Measurements from ENCODE around the gene CABLES1. TPM values are rescaled to one million over a fixed set of nuclear protein-coding genes. Genes with fewer than 3 reads are reported as not detected.

CABLES1 gene
- total and polyA plus RNA-seq, 2 of the 8 experiments (the other 6 are each of a cell fraction or from before 2014, with no cell fraction given): 9.2 to 26.4 TPM

GRCh38 chr18:23088310-23088709, 47.0 kb upstream of the CABLES1 start:
- POLR2A ChIA-PET (ENCODE audit: partially characterized antibody): no interaction called here
- TF ChIP-seq TAF7 (optimal IDR thresholded peaks at IDR 0.05; ENCODE audit: borderline replicate concordance, low read depth, low read length) (no peak), TEAD4 (IDR thresholded peaks at IDR 0.05; ENCODE audit: low read depth, low read length) (no peak), CTCF (IDR thresholded peaks at IDR 0.05; ENCODE audit: control extremely low read depth in 1 of 3, insufficient read depth in 1 of 3, low read depth in 1 of 3, low read length in 3 of 3) (no peak), POU5F1 (IDR thresholded peaks at IDR 0.05; ENCODE audit: low read depth, low read length) (no peak), BACH1 (IDR thresholded peaks at IDR 0.05; ENCODE audit: low read length) (no peak), HDAC6 (IDR thresholded peaks at IDR 0.05; ENCODE audit: low read depth, low read length) (no peak), PHF8 (conservative IDR thresholded peaks at IDR 0.05; ENCODE audit: low read depth, low read length) (no peak), HDAC2 (IDR thresholded peaks at IDR 0.05; ENCODE audit: borderline replicate concordance in 1 of 2, low read depth in 2 of 2, low read length in 2 of 2) (no peak)
- TF ChIP-seq, protein P1, sequence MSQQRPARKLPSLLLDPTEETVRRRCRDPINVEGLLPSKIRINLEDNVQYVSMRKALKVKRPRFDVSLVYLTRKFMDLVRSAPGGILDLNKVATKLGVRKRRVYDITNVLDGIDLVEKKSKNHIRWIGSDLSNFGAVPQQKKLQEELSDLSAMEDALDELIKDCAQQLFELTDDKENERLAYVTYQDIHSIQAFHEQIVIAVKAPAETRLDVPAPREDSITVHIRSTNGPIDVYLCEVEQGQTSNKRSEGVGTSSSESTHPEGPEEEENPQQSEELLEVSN (IDR thresholded peaks at IDR 0.05): no peak

More at GRCh38 chr18:23088310-23088709, 47.0 kb upstream of the CABLES1 start:
- Histone ChIP-seq H4K20me1 (replicated peaks in 1 of 2; ENCODE audit: control insufficient read depth in 1 of 2, insufficient read depth in 2 of 2, low read length in 2 of 2) (no peaks in the 10 kb centered on the region), H3K79me1 (ENCODE audit: low read depth, low read length) (no peaks in the 10 kb centered on the region), H3K56ac (replicated peaks; ENCODE audit: insufficient read length, low read depth, low read length) (no peak overlapping the region), H3K18ac (ENCODE audit: extremely low read depth, low read length) (no peak overlapping the region), H2BK12ac (ENCODE audit: low read depth, low read length) (no peak overlapping the region), H4K91ac (replicated peaks; ENCODE audit: insufficient read length, low read length) (no peak overlapping the region), H3K27ac (ENCODE audit: low read depth, low read length) (no peak overlapping the region), H4K5ac (ENCODE audit: insufficient read length, low read depth, low read length) (no peak overlapping the region), H3K36me3 (ENCODE audit: control insufficient read depth in 2 of 4, insufficient read depth in 4 of 4, low read length in 3 of 4) (no peaks in the 10 kb centered on the region), H3K9me3 (ENCODE audit: insufficient read depth in 2 of 2, low read depth in 1 of 2, low read length in 1 of 2) (no peaks in the 10 kb centered on the region), H2BK5ac (ENCODE audit: low read depth, low read length) (no peak overlapping the region), H3K79me2 (ENCODE audit: control insufficient read depth in 1 of 2, insufficient read depth in 2 of 2, low read length in 2 of 2) (no peaks in the 10 kb centered on the region), H3K4me1 (replicated peaks in 1 of 4; ENCODE audit: control insufficient read depth in 3 of 4, insufficient read depth in 4 of 4, low read length in 3 of 4) (no peaks in the 10 kb centered on the region), H3K14ac (ENCODE audit: insufficient read length) (no peak overlapping the region), H3K4me2 (ENCODE audit: insufficient read depth in 1 of 2, low read depth in 2 of 2, low read length in 2 of 2) (no peak overlapping the region), H2AFZ (ENCODE audit: low read length) (peak overlapping the region; percentile 33; the same call in 1 of the 2 replicates), H3K23ac (ENCODE audit: insufficient read length) (no peak overlapping the region), H3K23me2 (ENCODE audit: low read depth, low read length) (no peaks in the 10 kb centered on the region; the same call in 1 of the 2 replicates), H2BK120ac (replicated peaks; ENCODE audit: low read depth, low read length) (no peak overlapping the region), H3K4ac (replicated peaks; ENCODE audit: insufficient read length, low read depth, low read length) (no peak overlapping the region), H3K9ac (replicated peaks in 1 of 4; ENCODE audit: extremely low read depth in 1 of 4, low read depth in 3 of 4, low read length in 3 of 4) (no peak overlapping the region), H4K8ac (ENCODE audit: extremely low read depth, insufficient read depth, low read length) (no peak overlapping the region), H2AK5ac (ENCODE audit: low read depth, low read length) (no peak overlapping the region), H2BK15ac (ENCODE audit: low read length) (no peak overlapping the region), H3K4me3 (ENCODE audit: extremely low read depth in 1 of 4, insufficient read depth in 2 of 4, low read depth in 3 of 4, low read length in 4 of 4) (no peak overlapping the region), H2BK20ac (ENCODE audit: low read length) (no peak overlapping the region), H3K27me3 (replicated peaks in 1 of 4; ENCODE audit: control insufficient read depth in 3 of 4, extremely low read depth in 1 of 4, insufficient read depth in 3 of 4, low read length in 3 of 4) (no peaks in the 10 kb centered on the region)
- DNase-seq (ENCODE audit: low read depth in 1 of 2, low spot score in 2 of 2) (no peak), FAIRE-seq (no peak)
- 92% methylated on average over 6 of the region's 7 CpGs; no CpG with 5 or more reads in 1 of the 2 experiments for WGBS, 2 experiments (ENCODE audit: extremely low coverage in 1 of 2, insufficient coverage in 1 of 2, insufficient read length in 1 of 2, insufficient replicate concordance in 2 of 2, low coverage in 1 of 2, low lambda C conversion rate in 2 of 2, missing lambda C conversion rate in 1 of 2)
- CTCF ChIA-PET (ENCODE audit: partially characterized antibody): interaction anchor here (0.9 to 1.4 kb wide), 3 partner anchors 21 to 34 kb away, joined by 3 to 4 read pairs (median 3); no protein-coding TSS in a partner anchor
